ENCODE results near the gene TP53BP2. TPM values are rescaled to one million over a fixed set of nuclear protein-coding genes. Genes with fewer than 3 reads are reported as not detected.
"Not testable (repeated sequence)": the region's sequence is repeated elsewhere in the genome, so short reads cannot be mapped to it uniquely, and the experiment has no call there.

Gene TP53BP2
- total RNA-seq, 1 donor from 2014 or later: 31.9 TPM

- peaks cover 50% of the 10 kb centered on the region for H3K4me1 ChIP-seq
- TF ChIP-seq POLR2A (IDR thresholded peaks at IDR 0.05) (no peak), CTCF (IDR thresholded peaks at IDR 0.05) (no peak), POLR2AphosphoS5 (IDR thresholded peaks at IDR 0.05; ENCODE audit: insufficient read depth in 1 of 2, low read depth in 1 of 2) (peak in 1 of 2 donors; percentile 34)
- intact Hi-C loops (cut with DNase I): loop anchor here (10.0 kb wide), 1 partner anchor 45 kb away; no protein-coding TSS in a partner anchor
Observed at GRCh38 chr1:223739366-223740037, 106.2 kb downstream of the TP53BP2 start.

GRCh38 chr1:223738465-223739365 is 107.0 kb downstream of the TP53BP2 start:
- H3K9me3 ChIP-seq: no peaks in the 10 kb centered on the region
- intact Hi-C loops (cut with DNase I): no loop called here
- H3K4me3 ChIP-seq: no peak overlapping the region
- peaks cover 0 to 15% of the 10 kb centered on the region in 2 donors for H3K36me3 ChIP-seq
- no peaks in the 10 kb centered on the region for H3K27me3 ChIP-seq
- no peak for TF ChIP-seq POLR2A (IDR thresholded peaks at IDR 0.05)
- TF ChIP-seq POLR2AphosphoS5 (IDR thresholded peaks at IDR 0.05; ENCODE audit: insufficient read depth in 1 of 2, low read depth in 1 of 2): peak in 1 of 2 donors; percentile 43
- DNase-seq (ENCODE audit: extremely low spot score in 2 of 2): no peak
- H3K27ac ChIP-seq: peak overlapping the region; percentile 77
- H3K4me1 ChIP-seq: peaks cover 58% of the 10 kb centered on the region

More at GRCh38 chr1:223739366-223740037, 106.2 kb downstream of the TP53BP2 start:
- no peaks in the 10 kb centered on the region for H3K27me3 ChIP-seq
- H3K36me3 ChIP-seq: peaks cover 0 to 22% of the 10 kb centered on the region in 2 donors
- DNase-seq (ENCODE audit: extremely low spot score in 2 of 2): no peak
- H3K4me3 ChIP-seq: no peak overlapping the region
- H3K9me3 ChIP-seq: no peaks in the 10 kb centered on the region
- H3K27ac ChIP-seq: peak overlapping the region; percentile 77

- Histone ChIP-seq H3K36me3 (peaks cover 0 to 7% of the 10 kb centered on the region in 2 donors), H3K27ac (no peak overlapping the region), H3K4me1 (peaks cover 72% of the 10 kb centered on the region), H3K4me3 (no peak overlapping the region), H3K27me3 (no peaks in the 10 kb centered on the region), H3K9me3 (no peaks in the 10 kb centered on the region)
- intact Hi-C loops (cut with DNase I): no loop called here
- DNase-seq (ENCODE audit: extremely low spot score in 2 of 2): no peak
- TF ChIP-seq POLR2A (IDR thresholded peaks at IDR 0.05) (no peak), POLR2AphosphoS5 (IDR thresholded peaks at IDR 0.05; ENCODE audit: insufficient read depth in 1 of 2, low read depth in 1 of 2) (no peak), CTCF (IDR thresholded peaks at IDR 0.05) (no peak)
Observed at GRCh38 chr1:223737342-223737741, 108.4 kb downstream of the TP53BP2 start.

- DNase-seq (ENCODE audit: extremely low spot score in 2 of 2); H3K27ac ChIP-seq; H3K36me3 ChIP-seq; intact Hi-C loops (cut with DNase I); H3K27me3 ChIP-seq; H3K4me3 ChIP-seq; H3K9me3 ChIP-seq: not testable (repeated sequence)
- peaks cover 79% of the 10 kb centered on the region for H3K4me1 ChIP-seq
Observed at GRCh38 chr1:223736638-223737037, 109.1 kb downstream of the TP53BP2 start.

- Histone ChIP-seq H3K4me1 (peaks cover 80% of the 10 kb centered on the region), H3K4me3 (no peak overlapping the region), H3K27me3 (no peaks in the 10 kb centered on the region), H3K36me3 (no peaks in the 10 kb centered on the region), H3K27ac (no peak overlapping the region), H3K9me3 (no peaks in the 10 kb centered on the region)
- TF ChIP-seq POLR2A (IDR thresholded peaks at IDR 0.05): no peak
- no peak for TF ChIP-seq CTCF (IDR thresholded peaks at IDR 0.05)
- no peak for TF ChIP-seq POLR2AphosphoS5 (IDR thresholded peaks at IDR 0.05; ENCODE audit: insufficient read depth in 1 of 2, low read depth in 1 of 2)
- DNase-seq (ENCODE audit: extremely low spot score in 2 of 2): no peak
- intact Hi-C loops (cut with DNase I): no loop called here
Observed at GRCh38 chr1:223733898-223734852, 111.6 kb downstream of the TP53BP2 start.
